ENCODE results near the gene XPO6. TPM values are rescaled to one million over a fixed set of nuclear protein-coding genes. Genes with fewer than 3 reads are reported as not detected.

Gene XPO6
- total and polyA plus RNA-seq, 5 donors from 2014 or later: 60.4 to 302 (median 64.9) TPM

DNA sequence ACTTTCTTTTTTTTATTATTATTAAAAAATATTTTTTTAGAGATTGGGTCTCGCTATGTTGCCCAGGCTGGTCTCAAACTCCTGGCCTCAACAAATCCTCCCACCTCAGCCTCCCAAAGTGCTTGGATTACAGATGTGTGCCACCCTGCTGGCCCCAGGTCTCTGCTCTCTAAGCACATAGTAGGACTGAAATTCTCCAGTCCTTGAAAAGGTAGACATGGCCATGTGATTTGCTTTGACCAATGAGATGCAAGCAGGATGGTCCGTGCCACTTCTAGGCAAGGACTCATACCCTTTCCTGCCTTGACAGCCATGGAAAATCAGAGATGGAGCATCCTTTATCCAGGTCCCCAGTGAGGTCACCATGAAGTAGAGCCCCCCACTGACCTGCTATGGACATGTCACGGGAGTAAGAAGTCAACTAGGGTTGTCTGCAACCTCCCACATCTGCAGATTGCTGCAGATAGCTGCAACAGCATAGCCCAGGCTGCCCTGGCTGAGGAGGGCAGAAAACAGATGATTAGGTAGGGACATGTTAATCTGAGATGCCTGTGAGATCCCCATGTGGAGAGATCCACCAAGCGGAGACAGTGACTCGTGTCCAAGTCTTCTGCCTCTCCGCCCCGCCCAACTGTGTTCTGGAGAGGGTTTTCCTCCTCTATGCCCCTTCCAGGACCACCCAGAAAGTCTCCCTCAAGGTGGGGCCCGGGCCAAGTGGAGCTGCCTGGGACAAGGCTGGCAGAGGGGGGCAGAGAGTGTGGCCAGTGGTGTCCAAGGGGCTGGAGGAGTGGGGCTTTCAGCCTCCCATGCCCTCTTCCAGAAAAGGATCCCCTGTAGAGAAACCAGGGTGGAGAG, 159.3 kb downstream of the XPO6 start:
- ATAC-seq (ENCODE audit: low read depth in 2 of 2): no peak
- Mint-ChIP-seq H3K9me3 (peaks cover 0 to 6% (median 2%) of the 10 kb centered on the region in 7 donors), H3K4me3 (no peak overlapping the region), H3K36me3 (peaks cover 3% of the 10 kb centered on the region), H3K4me1 (no peaks in the 10 kb centered on the region), H3K27ac (no peak overlapping the region), H3K27me3 (peaks cover 25% of the 10 kb centered on the region)
- Histone ChIP-seq H3K36me3 (ENCODE audit: control insufficient read depth, insufficient read depth, low read length) (no peaks in the 10 kb centered on the region), H3K27me3 (ENCODE audit: control insufficient read depth, insufficient read depth, low read length) (no peaks in the 10 kb centered on the region), H3K4me1 (ENCODE audit: control insufficient read depth, insufficient read depth, low read length, poor library complexity, severe bottlenecking) (no peaks in the 10 kb centered on the region), H3K27ac (ENCODE audit: insufficient read depth, low read length, poor library complexity, severe bottlenecking) (no peak overlapping the region), H3K4me3 (ENCODE audit: low read depth, low read length) (no peak overlapping the region), H3K9me3 (ENCODE audit: control insufficient read depth in 2 of 2, low read length in 2 of 2) (peaks cover 0 to 7% of the 10 kb centered on the region in 2 experiments)
- no peak for DNase-seq

DNA sequence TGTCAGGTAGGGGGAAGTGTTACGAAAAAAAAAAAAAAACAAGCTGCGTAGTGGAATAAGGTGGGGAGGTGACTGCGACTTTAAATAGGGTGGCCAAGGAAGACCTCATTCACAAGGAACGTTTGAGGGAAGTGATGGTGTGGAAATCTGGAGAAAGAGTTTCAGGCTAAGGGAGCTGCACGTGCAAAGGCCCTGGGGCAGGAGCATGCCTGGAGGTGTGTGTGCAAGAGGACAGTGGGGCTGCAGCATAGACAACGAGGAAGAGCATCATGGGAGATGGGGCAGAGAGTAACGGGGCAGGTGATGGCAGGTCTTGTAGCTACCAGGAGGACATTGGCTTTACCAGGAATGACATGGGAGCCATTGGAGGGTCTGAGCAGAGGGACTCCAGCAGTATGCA, 160.3 kb downstream of the XPO6 start:
- Mint-ChIP-seq H3K36me3 (peaks cover 3% of the 10 kb centered on the region), H3K27ac (no peak overlapping the region), H3K4me1 (no peaks in the 10 kb centered on the region), H3K4me3 (no peak overlapping the region), H3K9me3 (peaks cover 0 to 7% (median 2%) of the 10 kb centered on the region in 7 donors), H3K27me3 (peaks cover 21% of the 10 kb centered on the region)
- DNase-seq: no peak
- Histone ChIP-seq H3K4me3 (ENCODE audit: low read depth, low read length) (no peak overlapping the region), H3K4me1 (ENCODE audit: control insufficient read depth, insufficient read depth, low read length, poor library complexity, severe bottlenecking) (no peaks in the 10 kb centered on the region), H3K27me3 (ENCODE audit: control insufficient read depth, insufficient read depth, low read length) (no peaks in the 10 kb centered on the region), H3K9me3 (ENCODE audit: control insufficient read depth in 2 of 2, low read length in 2 of 2) (peaks cover 0 to 7% of the 10 kb centered on the region in 2 experiments), H3K36me3 (ENCODE audit: control insufficient read depth, insufficient read depth, low read length) (no peaks in the 10 kb centered on the region), H3K27ac (ENCODE audit: insufficient read depth, low read length, poor library complexity, severe bottlenecking) (no peak overlapping the region)
- ATAC-seq (ENCODE audit: low read depth in 2 of 2): no peak

Other genes starting within 250 kb of the XPO6 start
- not detected for gene GSG1L, start 148.3 kb downstream of the XPO6 start, total RNA-seq
- under 1 TPM in 1 of 4 donors, not detected in 3; 0.15 TPM for gene GSG1L, start 148.3 kb downstream of the XPO6 start, polyA plus RNA-seq
- gene SBK1, start 80.6 kb upstream of the XPO6 start, total RNA-seq: 20.2 TPM
- gene SBK1, start 80.6 kb upstream of the XPO6 start, polyA plus RNA-seq: 1 to 10 TPM; 2.0 to 4.9 (median 3.1) TPM
- 3.0 TPM for gene NPIPB6, start 151.5 kb upstream of the XPO6 start, total RNA-seq
- under 1 TPM in 2 of 4 donors, not detected in 2; 0.13 to 0.42 TPM for gene NPIPB6, start 151.5 kb upstream of the XPO6 start, polyA plus RNA-seq
- 49.6 TPM for gene EIF3CL, start 191.9 kb upstream of the XPO6 start, total RNA-seq
- gene EIF3CL, start 191.9 kb upstream of the XPO6 start, polyA plus RNA-seq: 10 to 100 TPM; 14.5 to 44.2 (median 23.3) TPM

Data from CD4-positive, CD25-positive, alpha-beta regulatory T cell (primary cell).